Panc1 (cell line): ENCODE data around the gene DCUN1D3. TPM values are rescaled to one million over a fixed set of nuclear protein-coding genes. Genes with fewer than 3 reads are reported as not detected.
"Not testable (repeated sequence)": the region's sequence is repeated elsewhere in the genome, so short reads cannot be mapped to it uniquely, and the experiment has no call there.

Source experiments
- ATAC-seq: fragments of 200-7000 bp; cut with Tn5 transposase; 2 replicates; pipeline ENCODE4 v1.9.1; 2020; ENCODE audit warnings: mild to moderate bottlenecking, moderate library complexity
- BruUV-seq: library from RNA; stranded (reverse); fragments of 400-500 nt; replicated peaks from 2 replicates; lab custom pipeline; 2021; lab: Mats Ljungman, UMichigan
- CTCF ChIA-PET: fragments of 300-600 bp; sonication (Branson Sonifier 250); formaldehyde crosslinking; loops from one replicate; lab custom pipeline; 2022; ENCODE audit warnings: antibody characterized with exemption; lab: Charles Lee
- POLR2A ChIA-PET: fragments of 300-600 bp; sonication (Branson Sonifier 250); formaldehyde crosslinking; loops from one replicate; lab custom pipeline; 2022; ENCODE audit warnings: antibody characterized with exemption; lab: Charles Lee
- DNase-seq: peaks from one replicate; pipeline ENCODE4 v3.0.0-alpha.2; 2010; ENCODE audit warnings: low read depth, low spot score
- H3K27ac ChIP-seq: 2 replicates; pipeline ENCODE4 v1.5.1; 2011; ENCODE audit warnings: mild to moderate bottlenecking, low read length, inconsistent platforms
- H3K27me3 ChIP-seq: fragments of 200-500 bp; sonication (Bioruptor generic); 2 replicates; pipeline ENCODE4 v1.6.0; 2014; ENCODE audit warnings: low read length, inconsistent platforms; ENCODE audit not compliant: control insufficient read depth, insufficient read depth
- H3K36me3 ChIP-seq: fragments of 200-500 bp; sonication (Bioruptor generic); 2 replicates; pipeline ENCODE4 v1.5.1; 2014; ENCODE audit warnings: inconsistent platforms, mild to moderate bottlenecking, low read length, moderate library complexity; ENCODE audit not compliant: control insufficient read depth, insufficient read depth
- H3K4me1 ChIP-seq: 2 replicates; pipeline ENCODE4 v1.5.1; 2011; ENCODE audit warnings: inconsistent platforms, mild to moderate bottlenecking, low read length, moderate library complexity; ENCODE audit not compliant: control insufficient read depth, insufficient read depth
- H3K4me3 ChIP-seq, 2 experiments: 2 replicates each; pipeline ENCODE4 v1.5.1; 2011 to 2012; ENCODE audit warnings: low read depth in 2 of 2, low read length in 2 of 2, mild to moderate bottlenecking in 2 of 2, inconsistent platforms in 1 of 2, moderate library complexity in 1 of 2
- H3K9me3 ChIP-seq: fragments of 200-500 bp; sonication (Bioruptor generic); 2 replicates; pipeline ENCODE4 v1.5.1; 2014; ENCODE audit warnings: low read depth, mild to moderate bottlenecking, inconsistent platforms, low read length, moderate library complexity; ENCODE audit not compliant: control insufficient read depth, insufficient read depth
- CTCF ChIP-seq: fragments of 450-650 bp; IDR thresholded peaks from 2 replicates; pipeline ENCODE4 v1.5.1; 2017; ENCODE audit warnings: mild to moderate bottlenecking
- POLR2AphosphoS5 ChIP-seq: IDR thresholded peaks from 2 replicates; pipeline ENCODE4 v1.6.1; 2012; ENCODE audit warnings: mild to moderate bottlenecking, low read depth, low read length, moderate library complexity
- SIN3A ChIP-seq: IDR thresholded peaks from 2 replicates; pipeline ENCODE4 v1.6.1; 2012; ENCODE audit warnings: low read depth, mild to moderate bottlenecking, low read length, moderate library complexity, borderline replicate concordance; ENCODE audit not compliant: insufficient read depth
- TCF7L2 ChIP-seq: IDR thresholded peaks from 2 replicates; pipeline ENCODE4 v1.6.1; 2011; ENCODE audit warnings: mild to moderate bottlenecking, low read depth, low read length, inconsistent platforms
- in situ Hi-C: cut with HindIII; loops from 2 replicates; pipeline ENCODE4 v1.10.0; 2016; ENCODE audit warnings: low sequenced_read_pairs, low pct_unique_long_range_greater_than_20kb
- intact Hi-C: fragments of 100-400 bp; cut with micrococcal nuclease; formaldehyde crosslinking; loops from one replicate; pipeline ENCODE4 v1.10.0; 2022; ENCODE audit not compliant: unreplicated experiment
- total RNA-seq: library from RNA; stranded (reverse); gene quantifications from one replicate; pipeline ENCODE4 v1.2.1, GENCODE V29; 2021; ENCODE audit not compliant: unreplicated experiment
- TF ChIP-seq, protein P1 (sequence below), 2 experiments: IDR thresholded peaks; 2 replicates each; pipeline ENCODE4 v1.6.1; 2011 to 2012; ENCODE audit warnings: low read depth in 2 of 2, control low read depth in 1 of 2, low read length in 1 of 2, mild to moderate bottlenecking in 1 of 2, moderate library complexity in 1 of 2; ENCODE audit not compliant: insufficient read depth in 1 of 2

DCUN1D3 gene
- total RNA-seq, 1 experiment from 2014 or later: 23.5 TPM

DNA sequence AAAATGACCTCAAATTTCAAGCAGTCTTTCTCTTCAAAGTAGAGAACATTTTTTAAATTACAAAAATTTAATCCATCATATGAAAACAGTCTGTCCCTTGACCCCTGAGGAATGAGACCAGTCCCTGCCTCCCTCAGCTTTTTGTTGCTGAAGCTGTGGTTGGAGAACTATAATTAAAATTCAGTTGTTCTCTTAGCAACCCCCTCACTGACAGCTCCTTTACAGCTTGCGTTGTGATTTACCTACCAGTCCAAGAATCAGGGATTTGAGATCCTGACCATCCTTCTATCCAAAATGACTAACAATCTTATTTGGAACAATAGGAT lies 30.2 kb upstream of the DCUN1D3 start:
- no peak for ATAC-seq
- TF ChIP-seq TCF7L2 (no peak), SIN3A (no peak), POLR2AphosphoS5 (no peak), CTCF (no peak)
- TF ChIP-seq, protein P1, sequence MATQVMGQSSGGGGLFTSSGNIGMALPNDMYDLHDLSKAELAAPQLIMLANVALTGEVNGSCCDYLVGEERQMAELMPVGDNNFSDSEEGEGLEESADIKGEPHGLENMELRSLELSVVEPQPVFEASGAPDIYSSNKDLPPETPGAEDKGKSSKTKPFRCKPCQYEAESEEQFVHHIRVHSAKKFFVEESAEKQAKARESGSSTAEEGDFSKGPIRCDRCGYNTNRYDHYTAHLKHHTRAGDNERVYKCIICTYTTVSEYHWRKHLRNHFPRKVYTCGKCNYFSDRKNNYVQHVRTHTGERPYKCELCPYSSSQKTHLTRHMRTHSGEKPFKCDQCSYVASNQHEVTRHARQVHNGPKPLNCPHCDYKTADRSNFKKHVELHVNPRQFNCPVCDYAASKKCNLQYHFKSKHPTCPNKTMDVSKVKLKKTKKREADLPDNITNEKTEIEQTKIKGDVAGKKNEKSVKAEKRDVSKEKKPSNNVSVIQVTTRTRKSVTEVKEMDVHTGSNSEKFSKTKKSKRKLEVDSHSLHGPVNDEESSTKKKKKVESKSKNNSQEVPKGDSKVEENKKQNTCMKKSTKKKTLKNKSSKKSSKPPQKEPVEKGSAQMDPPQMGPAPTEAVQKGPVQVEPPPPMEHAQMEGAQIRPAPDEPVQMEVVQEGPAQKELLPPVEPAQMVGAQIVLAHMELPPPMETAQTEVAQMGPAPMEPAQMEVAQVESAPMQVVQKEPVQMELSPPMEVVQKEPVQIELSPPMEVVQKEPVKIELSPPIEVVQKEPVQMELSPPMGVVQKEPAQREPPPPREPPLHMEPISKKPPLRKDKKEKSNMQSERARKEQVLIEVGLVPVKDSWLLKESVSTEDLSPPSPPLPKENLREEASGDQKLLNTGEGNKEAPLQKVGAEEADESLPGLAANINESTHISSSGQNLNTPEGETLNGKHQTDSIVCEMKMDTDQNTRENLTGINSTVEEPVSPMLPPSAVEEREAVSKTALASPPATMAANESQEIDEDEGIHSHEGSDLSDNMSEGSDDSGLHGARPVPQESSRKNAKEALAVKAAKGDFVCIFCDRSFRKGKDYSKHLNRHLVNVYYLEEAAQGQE (IDR thresholded peaks at IDR 0.05; ENCODE audit: insufficient read depth in 1 of 2, low read depth in 2 of 2, low read length in 1 of 2): no peak
- Histone ChIP-seq H3K9me3 (no peaks in the 10 kb centered on the region), H3K27me3 (no peaks in the 10 kb centered on the region; the same call in 1 of the 2 replicates), H3K27ac (no peak overlapping the region), H3K4me3 (no peak overlapping the region), H3K36me3 (no peaks in the 10 kb centered on the region), H3K4me1 (no peaks in the 10 kb centered on the region)
- intact Hi-C loops (no loop called here), in situ Hi-C loops (no loop called here)
- DNase-seq: no peak
- CTCF ChIA-PET: no interaction called here
- POLR2A ChIA-PET: no interaction called here
- BruUV-seq: no TSS peak

- H3K36me3 ChIP-seq, H3K27me3 ChIP-seq, H3K27ac ChIP-seq, POLR2A ChIA-PET, H3K4me1 ChIP-seq, DNase-seq, BruUV-seq, H3K9me3 ChIP-seq, H3K4me3 ChIP-seq, ATAC-seq, CTCF ChIA-PET, intact Hi-C loops, in situ Hi-C loops: not testable (repeated sequence)
Measured at GRCh38 chr16:20929676-20930364, 29.7 kb upstream of the DCUN1D3 start.

- POLR2A ChIA-PET: no interaction called here
- in situ Hi-C loops: no loop called here
- no peak for TF ChIP-seq CTCF
- TF ChIP-seq SIN3A: no peak
- DNase-seq: no peak
- CTCF ChIA-PET: no interaction called here
- no peaks in the 10 kb centered on the region for H3K9me3 ChIP-seq
- H3K27ac ChIP-seq: no peak overlapping the region
- H3K4me1 ChIP-seq: no peaks in the 10 kb centered on the region
- no peaks in the 10 kb centered on the region for H3K36me3 ChIP-seq
- intact Hi-C loops: no loop called here
- ATAC-seq: no peak
- BruUV-seq: no TSS peak
- H3K27me3 ChIP-seq: no peaks in the 10 kb centered on the region
- no peak overlapping the region for H3K4me3 ChIP-seq
Measured at GRCh38 chr16:20928774-20929411, 28.7 kb upstream of the DCUN1D3 start.
